PFSK-1 (cell line): ENCODE measurements around the gene ASTL.

Source experiments
- FOXP2 ChIP-seq: optimal IDR thresholded peaks from 2 replicates; pipeline ENCODE3; 2011; ENCODE audit warnings: borderline replicate concordance, control low read depth, inconsistent platforms; ENCODE audit not compliant: insufficient read depth; ENCODE audit errors: extremely low read length, extremely low read depth
- POLR2AphosphoS5 ChIP-seq: IDR thresholded peaks from 2 replicates; pipeline ENCODE4 v1.6.1; 2012; ENCODE audit warnings: low read depth, mild to moderate bottlenecking, control low read depth, low read length, moderate library complexity
- SIN3A ChIP-seq: IDR thresholded peaks from 2 replicates; pipeline ENCODE4 v1.6.1; 2012; ENCODE audit warnings: mild to moderate bottlenecking, low read length, moderate library complexity, borderline replicate concordance; ENCODE audit not compliant: insufficient read depth
- TAF1 ChIP-seq: IDR thresholded peaks from 2 replicates; pipeline ENCODE4 v1.6.1; 2012; ENCODE audit warnings: low read length, control low read depth, borderline replicate concordance; ENCODE audit not compliant: insufficient read depth
- TF ChIP-seq, protein P1 (sequence below), 2 experiments: IDR thresholded peaks; 2 replicates each; pipeline versions ENCODE4 v1.6.1 to v1.8.0; 2011 to 2012; ENCODE audit warnings: low read depth in 2 of 2, low read length in 2 of 2, control low read depth in 1 of 2, inconsistent platforms in 1 of 2, mild to moderate bottlenecking in 1 of 2, moderate library complexity in 1 of 2; ENCODE audit not compliant: insufficient read depth in 1 of 2

DNA sequence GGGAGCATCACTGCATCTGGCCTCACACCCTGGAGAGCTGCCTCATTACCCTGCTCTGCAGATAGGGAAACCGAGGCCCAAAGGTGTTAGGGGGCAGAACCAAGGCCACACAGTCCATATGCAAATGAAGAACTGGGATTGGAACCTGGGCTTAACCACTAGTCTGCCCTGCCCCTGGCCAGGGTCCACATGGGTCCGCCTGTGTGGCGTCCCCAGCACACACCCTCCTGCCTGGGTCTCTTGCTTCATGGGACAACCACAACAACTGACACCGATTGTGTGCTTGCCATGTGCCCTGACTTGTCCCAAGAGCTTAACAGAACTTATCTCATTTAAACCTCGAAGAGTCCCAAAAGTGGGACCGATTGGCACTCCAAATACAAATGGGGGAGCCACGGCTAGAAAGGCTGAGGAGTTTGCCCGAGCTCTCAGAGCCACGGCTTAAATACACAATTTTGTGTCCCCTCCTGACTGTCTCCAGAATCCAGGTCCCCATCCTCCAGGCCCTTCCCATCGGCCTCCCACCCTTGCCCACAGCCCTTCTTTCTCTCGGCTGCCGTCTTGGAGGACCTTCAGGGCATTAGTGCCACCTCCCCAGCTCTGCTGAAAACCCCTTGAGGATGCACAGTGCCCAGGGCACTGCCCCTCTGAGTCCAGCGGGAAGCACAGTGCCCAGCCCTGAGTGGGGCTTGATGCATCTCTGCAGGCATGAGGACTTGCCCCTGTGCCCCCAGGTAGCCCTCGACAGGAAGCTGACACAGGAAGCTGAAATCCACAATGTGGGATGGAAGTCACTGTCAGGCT, 12.7 kb upstream of the ASTL start:
- TF ChIP-seq, protein P1, sequence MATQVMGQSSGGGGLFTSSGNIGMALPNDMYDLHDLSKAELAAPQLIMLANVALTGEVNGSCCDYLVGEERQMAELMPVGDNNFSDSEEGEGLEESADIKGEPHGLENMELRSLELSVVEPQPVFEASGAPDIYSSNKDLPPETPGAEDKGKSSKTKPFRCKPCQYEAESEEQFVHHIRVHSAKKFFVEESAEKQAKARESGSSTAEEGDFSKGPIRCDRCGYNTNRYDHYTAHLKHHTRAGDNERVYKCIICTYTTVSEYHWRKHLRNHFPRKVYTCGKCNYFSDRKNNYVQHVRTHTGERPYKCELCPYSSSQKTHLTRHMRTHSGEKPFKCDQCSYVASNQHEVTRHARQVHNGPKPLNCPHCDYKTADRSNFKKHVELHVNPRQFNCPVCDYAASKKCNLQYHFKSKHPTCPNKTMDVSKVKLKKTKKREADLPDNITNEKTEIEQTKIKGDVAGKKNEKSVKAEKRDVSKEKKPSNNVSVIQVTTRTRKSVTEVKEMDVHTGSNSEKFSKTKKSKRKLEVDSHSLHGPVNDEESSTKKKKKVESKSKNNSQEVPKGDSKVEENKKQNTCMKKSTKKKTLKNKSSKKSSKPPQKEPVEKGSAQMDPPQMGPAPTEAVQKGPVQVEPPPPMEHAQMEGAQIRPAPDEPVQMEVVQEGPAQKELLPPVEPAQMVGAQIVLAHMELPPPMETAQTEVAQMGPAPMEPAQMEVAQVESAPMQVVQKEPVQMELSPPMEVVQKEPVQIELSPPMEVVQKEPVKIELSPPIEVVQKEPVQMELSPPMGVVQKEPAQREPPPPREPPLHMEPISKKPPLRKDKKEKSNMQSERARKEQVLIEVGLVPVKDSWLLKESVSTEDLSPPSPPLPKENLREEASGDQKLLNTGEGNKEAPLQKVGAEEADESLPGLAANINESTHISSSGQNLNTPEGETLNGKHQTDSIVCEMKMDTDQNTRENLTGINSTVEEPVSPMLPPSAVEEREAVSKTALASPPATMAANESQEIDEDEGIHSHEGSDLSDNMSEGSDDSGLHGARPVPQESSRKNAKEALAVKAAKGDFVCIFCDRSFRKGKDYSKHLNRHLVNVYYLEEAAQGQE (IDR thresholded peaks at IDR 0.05; ENCODE audit: insufficient read depth in 1 of 2, low read depth in 2 of 2, low read length in 2 of 2): no peak
- TF ChIP-seq POLR2AphosphoS5: no peak
- no peak for TF ChIP-seq SIN3A
- no peak for TF ChIP-seq TAF1
- TF ChIP-seq FOXP2: no peak
